Hematopoietic multipotent progenitor cell (in vitro differentiated cells): ENCODE results near the gene REC114. TPM values are rescaled to one million over a fixed set of nuclear protein-coding genes. Genes with fewer than 3 reads are reported as not detected.
"Not testable (repeated sequence)": the region's sequence is repeated elsewhere in the genome, so short reads cannot be mapped to it uniquely, and the experiment has no call there.

Source experiments
- DNase-seq, 3 donors: peaks; one replicate each; pipeline ENCODE4 v3.0.0-alpha.2; 2011 to 2015; ENCODE audit warnings: low read depth in 2 of 3, low spot score in 2 of 3
- total RNA-seq: library from RNA; depleted of rRNA; stranded (reverse); fragments of >200 nt; gene quantifications from one replicate; pipeline ENCODE4 v1.2.3, GENCODE V29; 2012

Gene REC114
- not detected for total RNA-seq

- no peak for DNase-seq
Measured at GRCh38 chr15:73442968-73443367, at the start of gene REC114. REC114 (plus strand) TSS chr15:73443164; CDS start chr15:73443186, 22 bp downstream.

GRCh38 chr15:73393336-73393735 lies 49.6 kb upstream of the REC114 start:
- no peak for DNase-seq

- no peak for DNase-seq
Measured at GRCh38 chr15:73394782-73395181, 48.2 kb upstream of the REC114 start.

GRCh38 chr15:73395671-73396070 lies 47.3 kb upstream of the REC114 start:
- no peak for DNase-seq

GRCh38 chr15:73397461-73397860 lies 45.5 kb upstream of the REC114 start:
- DNase-seq = no peak

- no peak for DNase-seq
Measured at GRCh38 chr15:73398861-73399260, 44.1 kb upstream of the REC114 start.

GRCh38 chr15:73400222-73400621 lies 42.7 kb upstream of the REC114 start:
- DNase-seq = not testable (repeated sequence)

- no peak for DNase-seq
Measured at GRCh38 chr15:73403171-73403570, 39.8 kb upstream of the REC114 start.

GRCh38 chr15:73414876-73415275 lies 28.1 kb upstream of the REC114 start:
- DNase-seq = no peak

GRCh38 chr15:73424506-73424905 lies 18.5 kb upstream of the REC114 start:
- DNase-seq = no peak

GRCh38 chr15:73425510-73425909 lies 17.5 kb upstream of the REC114 start:
- DNase-seq = no peak

GRCh38 chr15:73426323-73426994 lies 16.5 kb upstream of the REC114 start:
- no peak for DNase-seq

GRCh38 chr15:73431329-73431728 lies 11.6 kb upstream of the REC114 start:
- not testable (repeated sequence) for DNase-seq

GRCh38 chr15:73433873-73434272 lies 9.1 kb upstream of the REC114 start:
- DNase-seq = no peak

GRCh38 chr15:73436613-73437012 lies 6.4 kb upstream of the REC114 start:
- no peak for DNase-seq

GRCh38 chr15:73437543-73438109 lies 5.3 kb upstream of the REC114 start:
- DNase-seq = no peak

- no peak for DNase-seq
Measured at GRCh38 chr15:73438651-73439050, 4.3 kb upstream of the REC114 start.

- DNase-seq = no peak
Measured at GRCh38 chr15:73440571-73440970, 2.4 kb upstream of the REC114 start.

- no peak for DNase-seq
Measured at GRCh38 chr15:73442421-73442820, 543 bp upstream of the REC114 start.

- DNase-seq = not testable (repeated sequence)
Measured at GRCh38 chr15:73447471-73447870, 4.5 kb downstream of the REC114 start.

GRCh38 chr15:73448158-73448758 lies 5.3 kb downstream of the REC114 start:
- DNase-seq = not testable (repeated sequence)

- not testable (repeated sequence) for DNase-seq
Measured at GRCh38 chr15:73449980-73450379, 7.0 kb downstream of the REC114 start.
